GM18520 (cell line): Measurements from ENCODE around the gene CALB2.
"Not testable (repeated sequence)": the region's sequence is repeated elsewhere in the genome, so short reads cannot be mapped to it uniquely, and the experiment has no call there.

ENCODE experiments used
- ATAC-seq: cut with Tn5 transposase; IDR thresholded peaks from one replicate; pipeline ENCODE4 v1.9.1; 2021; ENCODE audit not compliant: unreplicated experiment

Gene CALB2

DNA sequence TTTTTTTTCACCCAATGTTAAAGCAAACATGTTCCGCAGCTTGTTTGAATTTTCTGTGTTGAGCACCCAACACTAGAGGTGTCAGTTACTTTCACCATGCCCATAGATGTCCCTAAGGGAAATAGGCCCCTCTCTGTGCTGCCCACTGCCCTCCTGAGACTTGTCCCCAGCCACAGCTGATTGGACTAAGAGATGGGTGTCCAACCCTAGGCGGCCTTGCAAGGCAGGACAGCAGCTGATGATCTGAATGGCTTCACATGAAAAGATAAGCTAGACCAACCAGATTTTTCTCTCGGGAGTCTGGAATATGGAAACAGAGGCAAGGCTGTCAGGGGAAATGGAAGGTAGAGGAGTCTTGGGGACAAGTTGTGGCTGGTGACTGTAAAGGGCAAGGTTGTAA lies 6.1 kb upstream of the CALB2 start:
- ATAC-seq = no peak

DNA sequence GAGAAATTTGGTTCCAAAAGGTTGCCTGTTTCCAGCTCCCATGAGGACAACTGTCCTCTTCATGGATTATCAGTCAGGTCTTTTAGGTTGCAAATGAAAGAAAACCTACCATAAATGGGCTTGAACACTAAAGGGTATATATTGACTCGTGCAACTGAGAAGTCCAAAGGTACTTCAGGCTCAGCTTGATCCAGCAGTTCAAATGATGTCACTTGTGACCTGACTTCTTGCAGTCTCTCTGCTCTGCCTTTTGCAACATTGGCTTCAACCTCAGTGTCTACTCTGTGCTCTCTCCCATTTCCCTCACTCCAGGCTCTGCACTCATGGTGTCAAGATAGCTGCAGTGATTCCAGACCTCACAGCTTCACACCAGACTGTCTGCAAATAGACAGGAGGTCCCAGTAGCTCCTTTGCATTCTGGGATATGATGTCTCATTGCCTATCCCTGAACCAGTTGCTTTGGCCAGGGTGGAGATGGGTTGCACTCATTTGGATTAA lies 5.5 kb upstream of the CALB2 start:
- no peak for ATAC-seq

DNA sequence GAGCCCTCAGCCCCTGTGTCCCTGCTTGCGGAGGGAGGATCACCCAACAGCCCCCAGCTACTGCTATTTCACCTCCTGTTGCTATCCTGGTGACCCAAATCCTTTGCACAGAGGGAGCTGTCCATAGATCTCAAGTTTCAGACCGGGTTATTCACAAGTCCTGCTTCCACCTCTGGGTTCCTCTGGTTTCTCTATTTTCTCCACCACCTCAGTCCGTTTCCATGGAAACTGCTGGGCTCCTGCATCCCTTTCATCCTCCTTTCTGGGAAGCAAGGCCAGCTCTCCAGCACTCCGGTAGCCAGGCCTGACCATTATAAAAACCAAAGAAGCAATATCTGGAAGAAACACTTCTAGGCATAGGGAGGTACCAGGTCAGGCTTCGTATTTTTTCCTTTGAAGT lies 4.8 kb upstream of the CALB2 start:
- ATAC-seq = no peak

DNA sequence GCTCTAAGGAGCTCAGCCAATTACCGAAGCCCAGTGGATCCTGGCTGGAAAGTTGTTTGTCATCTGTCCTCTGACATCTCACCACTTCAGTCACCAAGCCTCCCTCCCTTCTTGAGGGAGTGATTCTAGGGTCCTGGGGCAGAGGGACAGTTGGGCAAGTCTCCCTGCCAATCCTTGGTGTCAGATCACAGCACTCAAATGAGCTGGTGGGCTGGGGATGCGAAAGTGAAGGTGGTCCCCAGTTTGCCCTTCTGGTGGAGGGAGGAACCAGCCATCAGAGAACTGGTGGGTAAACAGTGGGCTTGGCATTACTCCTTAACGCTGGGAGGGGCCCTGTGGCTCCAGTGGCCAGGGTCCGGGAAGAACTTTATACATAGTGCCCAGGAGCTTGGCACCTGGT lies 4.4 kb upstream of the CALB2 start:
- ATAC-seq = no peak

DNA sequence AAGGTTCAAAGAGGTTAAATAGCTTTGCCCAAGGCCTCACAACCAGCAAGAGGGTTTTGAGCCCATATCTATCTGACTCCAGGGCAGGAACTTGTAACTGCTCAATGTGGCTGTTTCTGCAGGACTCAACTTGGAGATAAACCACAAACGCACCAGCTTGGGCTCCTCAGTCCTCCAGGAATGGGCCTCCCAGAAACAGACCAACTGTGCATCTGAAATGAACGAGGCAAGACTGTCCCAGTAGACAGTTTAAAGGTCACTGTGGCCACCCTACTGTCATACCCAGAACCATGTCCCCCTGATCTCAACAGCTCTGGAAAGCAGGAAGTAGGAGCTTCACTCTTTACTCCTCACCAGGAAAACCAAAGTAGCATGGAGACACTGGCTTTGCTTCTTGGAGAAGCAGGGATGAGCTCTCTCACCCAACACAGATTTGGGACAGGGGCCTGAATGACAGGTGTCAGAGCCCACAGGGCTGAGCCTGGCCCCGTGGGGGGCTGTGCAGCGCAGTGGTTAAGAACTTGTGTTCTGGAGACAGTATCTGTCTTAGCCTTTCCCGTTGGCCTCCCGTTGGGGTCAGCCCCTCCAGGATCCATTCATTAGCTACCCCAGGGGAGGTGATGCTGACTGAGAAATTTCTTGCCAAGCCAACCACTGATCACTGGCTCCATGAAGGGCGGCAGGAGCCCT lies 2.3 kb upstream of the CALB2 start:
- ATAC-seq = no peak

DNA sequence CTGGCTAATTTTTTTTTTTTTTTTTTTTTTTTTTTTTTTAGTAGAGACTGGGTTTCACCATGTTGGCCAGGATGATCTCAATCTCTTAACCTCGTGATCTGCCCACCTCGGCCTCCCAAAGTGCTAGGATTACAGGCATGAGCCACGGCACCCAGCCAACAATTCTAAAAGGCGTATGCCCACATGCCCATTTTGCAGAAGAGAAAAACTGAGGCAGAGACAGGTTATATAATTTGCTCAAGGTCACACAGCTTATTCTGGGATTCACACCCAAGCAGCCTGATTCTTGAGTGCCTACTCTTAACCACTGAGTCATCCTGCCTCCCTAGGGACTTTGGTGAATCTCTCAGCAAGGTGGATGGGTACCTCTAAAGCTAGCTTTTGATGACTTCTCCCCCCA lies 1.6 kb upstream of the CALB2 start:
- ATAC-seq = not testable (repeated sequence)

DNA sequence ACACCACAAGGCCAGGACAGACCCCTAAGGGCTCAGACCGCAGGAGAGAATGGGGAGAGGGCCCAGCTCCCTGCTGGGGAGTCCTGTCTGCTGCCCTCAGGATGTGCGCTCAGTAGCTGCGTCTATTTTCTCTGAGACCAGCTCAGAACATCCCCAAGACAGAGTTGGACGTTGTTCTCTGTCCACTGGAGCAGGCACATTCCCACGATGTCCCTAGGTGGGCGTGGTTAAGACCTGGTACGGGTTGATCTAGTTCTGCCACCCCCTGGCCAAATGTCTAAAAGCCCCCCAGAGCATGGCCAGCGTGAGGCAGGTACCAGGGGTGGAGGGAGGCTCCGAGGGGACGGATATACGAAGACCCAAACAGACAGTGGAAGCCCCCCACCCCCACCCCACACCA lies 842 bp upstream of the CALB2 start:
- no peak for ATAC-seq

DNA sequence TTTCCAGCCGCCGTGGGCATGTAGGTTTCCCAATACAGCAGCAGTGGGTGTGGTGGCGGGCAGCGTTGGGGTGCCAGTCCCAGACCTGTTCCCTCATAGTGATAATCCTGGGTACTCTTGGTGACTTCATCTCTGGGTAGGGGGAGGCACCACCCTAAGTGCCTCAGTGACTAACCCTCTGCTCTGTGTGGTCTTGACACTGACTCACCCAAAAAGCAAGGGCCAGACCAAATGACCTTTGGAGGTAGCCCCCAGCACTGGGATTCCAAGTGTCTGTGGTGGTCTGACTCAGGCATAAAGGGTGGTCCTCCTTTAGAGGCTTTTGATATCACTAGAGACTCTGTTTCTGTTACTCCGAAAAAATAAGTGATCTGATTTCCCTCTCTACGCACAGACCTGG lies 908 bp downstream of the CALB2 start:
- ATAC-seq = no peak

DNA sequence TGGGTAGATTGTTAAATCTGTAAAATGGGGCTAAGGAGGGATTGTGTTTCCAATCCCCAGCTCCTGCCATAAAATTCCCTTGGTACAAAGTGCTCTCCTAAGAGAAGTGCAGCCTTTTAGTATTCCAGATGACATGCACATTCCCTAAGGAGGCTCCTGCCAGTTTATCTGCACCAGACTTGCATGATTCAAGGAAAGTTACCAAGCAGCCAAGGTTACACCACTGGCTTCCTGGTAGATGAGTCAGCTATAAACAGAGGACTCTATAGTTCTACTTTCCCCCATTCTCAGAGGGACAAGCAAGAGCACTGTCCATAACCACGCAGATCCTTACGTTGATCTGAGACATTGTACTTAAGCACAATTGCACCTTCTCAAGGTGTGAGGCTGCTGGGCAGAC lies 1.9 kb downstream of the CALB2 start:
- ATAC-seq = no peak

DNA sequence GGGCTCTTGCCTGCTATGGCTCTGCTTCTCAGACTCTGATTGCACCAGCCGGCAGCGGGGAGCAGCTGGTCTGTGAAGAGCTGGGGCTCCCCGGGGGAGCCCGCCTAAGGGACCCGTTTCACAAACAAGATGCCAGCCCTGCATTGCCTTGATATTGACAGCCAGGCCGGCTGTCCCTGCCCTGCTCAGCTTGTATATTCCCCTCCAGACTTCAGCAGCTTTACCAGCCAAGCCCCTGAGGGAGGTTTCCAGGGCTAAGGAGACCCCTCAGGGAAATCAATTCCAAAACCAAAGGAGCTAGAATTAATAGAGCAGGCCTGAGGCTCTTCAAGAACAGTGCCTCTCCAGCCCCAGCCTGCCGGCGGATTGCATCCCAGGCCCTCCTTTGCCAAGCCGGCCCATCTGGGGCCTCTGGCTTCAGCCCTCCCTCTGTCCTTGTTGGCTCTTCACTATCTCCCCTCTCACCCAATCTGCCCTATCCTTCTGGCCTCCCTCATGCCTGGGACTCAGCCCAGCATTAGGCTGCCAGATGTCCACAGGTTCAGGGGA lies 5.7 kb downstream of the CALB2 start:
- no peak for ATAC-seq

DNA sequence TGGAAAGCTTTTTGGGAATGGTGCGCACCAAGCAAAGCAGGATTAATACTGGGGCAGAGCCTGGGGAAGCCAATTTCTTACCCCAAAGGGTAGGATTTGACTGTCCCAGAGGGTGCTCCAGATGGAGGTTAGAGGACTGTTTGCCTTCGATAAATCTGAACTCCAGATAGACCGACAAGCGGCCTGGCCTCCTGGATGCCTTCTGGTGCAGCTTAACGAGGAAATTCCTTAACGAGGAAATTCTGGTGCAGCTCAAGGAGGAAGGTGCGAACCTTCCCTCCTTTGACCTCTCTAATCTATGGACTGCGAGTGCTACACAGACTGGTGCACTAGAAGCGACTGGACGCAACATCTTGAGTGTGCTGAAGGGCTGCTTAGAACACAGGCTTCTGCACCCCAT lies 6.5 kb downstream of the CALB2 start:
- ATAC-seq = no peak

DNA sequence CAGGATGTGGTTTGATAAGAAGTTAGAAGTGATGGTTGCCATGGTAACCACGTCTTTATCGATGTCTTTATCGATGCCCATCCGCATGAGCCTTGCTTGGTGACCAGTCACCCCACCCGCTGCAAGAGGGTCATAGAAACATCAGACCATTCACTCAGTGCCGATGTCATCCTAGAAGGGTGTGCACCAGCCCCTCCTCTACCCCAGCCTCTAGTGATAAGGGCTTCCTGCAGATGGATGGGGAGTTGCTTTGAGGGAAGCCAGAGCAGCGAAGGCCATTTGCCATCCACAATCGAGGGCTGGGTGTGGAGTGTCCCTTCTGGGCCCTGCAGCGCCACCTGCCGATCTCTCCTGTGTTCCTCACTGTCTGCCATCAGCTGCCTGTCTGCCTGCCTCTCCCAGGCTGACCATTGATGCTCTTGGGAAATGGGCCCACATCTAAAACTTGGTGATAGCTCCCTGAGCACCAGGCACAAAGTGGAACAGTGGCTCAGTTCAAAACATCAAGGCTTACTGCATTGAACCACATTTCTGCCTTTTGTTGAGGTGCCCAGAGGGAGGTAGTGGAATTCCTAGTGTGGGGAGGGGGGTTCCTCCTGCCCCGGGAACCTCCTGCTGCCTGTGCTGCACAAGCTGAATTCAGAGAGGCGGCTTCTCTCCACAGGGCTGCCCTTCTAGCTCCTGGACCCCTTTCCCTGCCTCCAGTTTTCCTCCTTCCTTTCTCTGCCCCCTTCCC lies 8.9 kb downstream of the CALB2 start:
- ATAC-seq = no peak

DNA sequence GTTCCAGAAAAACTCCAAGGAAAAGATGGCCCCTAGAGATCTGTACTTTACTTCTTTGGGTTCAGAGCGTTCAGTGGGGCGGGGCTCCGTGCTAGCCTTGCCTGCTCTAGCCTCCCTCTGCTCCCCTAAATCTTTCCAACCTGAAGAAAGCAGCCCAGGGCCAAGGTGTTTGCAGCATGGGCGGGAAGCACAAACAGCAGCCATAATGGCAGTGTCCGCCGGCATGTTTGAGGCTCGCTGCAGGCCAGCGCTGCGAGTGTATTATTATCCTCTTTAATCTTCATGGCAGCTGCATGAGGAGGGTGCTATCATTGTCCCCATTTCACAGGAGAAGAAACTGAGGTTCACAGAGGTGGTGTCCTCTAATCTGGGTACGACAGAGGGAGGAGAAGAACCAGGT lies 10.4 kb downstream of the CALB2 start:
- ATAC-seq = no peak

DNA sequence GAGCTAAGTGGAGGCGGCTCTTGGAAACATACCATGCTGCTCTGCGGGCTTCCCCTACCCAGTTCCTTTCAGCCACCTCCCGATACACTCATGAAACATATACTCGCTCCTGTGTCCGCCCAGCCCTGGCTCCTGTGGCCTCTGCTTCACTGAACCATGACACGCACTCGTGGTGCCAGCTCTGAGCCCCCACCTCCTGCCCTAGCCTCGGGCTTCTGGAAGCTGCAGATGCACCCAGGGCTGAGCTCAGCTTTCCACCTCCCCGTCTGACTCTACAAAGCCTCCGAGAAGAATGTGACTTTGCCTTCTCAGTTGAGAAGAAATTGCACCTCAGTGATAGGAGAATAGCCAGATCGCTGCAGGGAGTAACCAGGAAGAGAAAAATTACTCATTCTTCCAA lies 11.0 kb downstream of the CALB2 start:
- ATAC-seq = no peak

DNA sequence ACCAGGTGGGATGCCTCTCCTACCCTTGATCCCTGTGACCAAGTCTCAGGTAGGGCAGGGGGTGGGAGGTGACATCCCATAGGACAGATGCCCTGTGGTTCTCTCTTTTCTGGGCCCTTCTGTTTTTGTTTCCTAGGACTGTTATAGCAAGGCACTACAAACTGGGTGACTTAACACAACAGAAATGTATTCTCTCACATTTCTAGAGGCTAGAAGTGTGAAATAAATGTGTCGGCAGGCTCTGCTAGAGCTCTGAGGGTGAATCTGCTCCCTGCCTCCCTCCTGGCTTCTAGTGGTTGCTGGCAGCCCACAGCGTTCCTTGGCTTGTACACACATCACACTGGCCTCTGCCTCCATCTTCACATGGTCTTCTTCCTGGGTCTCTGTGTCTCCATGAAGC lies 12.7 kb downstream of the CALB2 start:
- no peak for ATAC-seq

DNA sequence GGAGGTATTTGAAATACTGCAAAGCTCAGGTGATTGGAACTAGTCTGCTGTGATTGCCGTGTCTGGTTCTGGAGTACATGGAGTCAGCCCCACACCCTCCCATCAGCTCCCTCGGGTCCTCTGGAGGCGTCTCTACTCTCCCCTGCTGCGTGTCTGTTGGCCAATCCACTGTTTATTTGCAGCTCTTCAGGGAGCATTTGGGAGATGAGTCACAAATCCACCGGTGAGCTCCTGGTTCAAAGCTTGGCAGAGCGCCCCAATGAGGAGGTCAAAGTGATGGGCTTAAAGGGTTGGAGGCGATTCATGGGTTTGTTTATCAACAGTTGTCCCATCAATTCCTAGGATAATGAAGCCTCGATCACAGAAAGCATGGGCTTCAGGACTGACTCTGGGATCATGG lies 14.6 kb downstream of the CALB2 start:
- ATAC-seq = no peak

DNA sequence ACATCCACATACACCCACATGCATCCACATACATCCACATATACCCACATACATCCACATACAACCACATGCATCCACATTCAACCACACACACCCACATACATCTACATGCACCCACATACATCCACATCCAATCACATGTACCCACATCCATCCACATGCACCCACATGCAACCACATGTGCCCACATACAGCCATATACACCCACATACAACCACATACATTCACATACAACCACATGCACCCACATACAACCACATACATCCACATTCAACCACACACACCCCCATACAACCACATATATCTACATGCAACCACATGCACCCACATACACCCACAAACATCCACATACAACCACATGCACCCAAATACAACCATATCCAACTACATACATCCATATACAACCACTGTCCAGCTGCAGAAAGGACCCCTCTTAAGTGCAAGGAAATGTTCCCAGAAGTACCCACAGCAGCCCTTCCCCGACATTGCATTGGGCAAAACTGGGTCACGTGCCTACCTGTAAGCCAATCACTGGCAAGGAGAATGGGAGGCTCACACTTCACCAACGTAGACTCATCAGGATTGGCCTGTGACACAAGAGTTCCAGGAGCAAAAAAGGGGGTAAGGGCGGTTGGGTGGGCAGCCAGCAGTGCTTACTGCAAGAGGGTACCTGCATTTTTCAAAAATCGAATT lies 18.1 kb downstream of the CALB2 start:
- no peak for ATAC-seq

DNA sequence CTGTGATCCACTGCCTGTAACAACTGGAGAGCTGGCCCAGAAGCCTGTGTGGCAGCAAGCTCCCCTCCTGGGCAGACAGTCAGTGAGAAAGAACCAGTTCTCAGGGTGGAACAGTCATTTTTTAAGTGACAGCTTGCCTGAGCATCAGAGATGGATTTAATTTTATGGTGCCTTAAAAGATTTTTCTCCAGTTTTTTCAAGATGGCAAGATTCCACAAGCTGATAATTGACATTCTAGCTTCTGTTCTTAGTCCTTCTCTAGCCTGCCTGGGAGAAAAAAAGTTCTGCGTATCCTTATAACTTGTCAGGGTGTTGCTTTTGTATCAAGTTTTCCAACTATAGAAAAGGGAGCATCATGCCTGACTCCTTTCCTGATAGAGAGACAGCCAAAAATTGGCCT lies 21.2 kb downstream of the CALB2 start:
- no peak for ATAC-seq

DNA sequence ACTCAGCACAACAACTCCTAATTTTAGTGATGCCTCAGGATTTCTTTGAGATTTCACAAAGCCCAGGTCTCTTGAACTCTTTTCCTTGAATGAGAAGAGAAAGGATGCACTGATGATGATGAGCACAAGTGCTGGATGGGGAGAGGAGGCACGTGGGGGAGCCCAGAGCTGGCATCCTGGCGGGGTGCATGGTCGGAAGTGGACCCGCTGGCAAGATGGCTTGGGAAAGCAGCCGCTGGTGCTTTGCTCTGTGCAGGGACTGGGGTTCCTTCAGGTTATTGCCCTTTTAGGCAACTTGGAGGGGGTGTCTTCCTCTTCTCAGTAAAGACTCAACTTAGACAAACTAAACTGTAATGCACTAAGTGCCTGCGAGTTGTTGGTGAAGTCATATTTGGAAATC lies 22.3 kb downstream of the CALB2 start:
- ATAC-seq = no peak

DNA sequence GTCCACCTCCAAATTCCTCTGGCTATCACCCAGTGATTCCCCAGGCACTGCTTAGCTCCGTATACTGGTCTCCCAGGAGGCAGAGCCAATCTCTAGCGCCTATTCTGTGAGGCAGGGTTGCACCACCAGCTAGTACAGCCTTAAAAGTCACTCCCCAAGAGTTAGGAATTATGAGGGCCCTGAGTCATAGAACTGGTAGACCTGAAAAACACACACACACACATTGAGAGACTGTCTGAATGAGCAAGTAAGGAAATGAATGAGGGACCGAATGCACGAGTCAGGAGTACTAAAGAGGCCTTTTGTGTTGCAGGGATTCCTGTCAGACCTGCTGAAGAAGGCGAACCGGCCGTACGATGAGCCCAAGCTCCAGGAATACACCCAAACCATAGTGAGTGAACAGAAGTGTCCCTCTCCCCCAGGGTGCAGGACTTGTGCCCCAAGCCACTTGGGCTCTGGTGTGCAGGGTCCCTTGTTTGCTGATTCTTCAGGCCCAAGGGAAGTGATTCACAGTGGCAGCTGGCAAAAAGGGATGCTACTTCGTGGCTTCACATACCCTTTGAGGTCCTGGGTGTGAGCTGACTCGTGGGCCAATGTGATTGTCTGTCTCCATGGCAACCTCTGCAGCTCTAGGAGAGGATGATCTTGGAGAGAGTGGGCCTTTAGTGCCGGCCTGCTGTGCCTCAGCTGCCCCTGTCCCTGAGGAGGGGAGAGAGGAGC lies 24.7 kb downstream of the CALB2 start:
- ATAC-seq = no peak

DNA sequence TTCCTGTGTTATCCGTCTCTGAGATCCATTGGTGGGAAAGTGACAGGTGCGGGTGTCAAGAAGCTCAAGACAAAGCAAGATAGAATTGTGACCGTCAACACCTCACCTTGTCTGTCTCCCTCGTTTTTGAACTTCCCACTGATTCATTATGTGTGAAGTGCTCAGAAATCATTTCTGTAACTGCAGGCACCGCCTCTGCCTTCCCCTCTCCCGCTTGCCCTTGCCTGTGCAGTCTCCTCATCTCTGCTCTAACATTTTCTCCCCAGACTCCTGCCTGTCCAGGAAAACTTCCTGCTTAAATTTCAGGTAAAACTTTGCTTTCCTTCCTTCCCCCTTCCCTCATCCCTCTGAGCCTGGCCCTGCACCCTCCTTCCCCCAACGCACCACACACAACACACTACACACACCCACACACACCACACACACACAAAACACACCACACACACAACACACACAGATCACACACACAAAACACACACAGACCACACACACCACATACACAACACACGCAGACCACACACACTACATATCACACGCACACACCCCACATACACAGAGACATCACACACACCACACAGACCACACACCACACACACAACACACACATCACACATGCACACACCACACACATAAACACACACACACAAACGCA lies 25.7 kb downstream of the CALB2 start:
- ATAC-seq = no peak
